Dendritic cell treated with granulocyte-macrophage colony-stimulating factor and Interleukin-4, amounts not matched to agents 40 ng/mL and 50 ng/mL, for 4 days (primary cell): ENCODE results near the gene TCF19.
A peak's percentile ranks its signal among the peaks of the same experiment; 100 is the strongest.

Experiments
- H3K27ac Mint-ChIP-seq: one replicate; pipeline ENCODE4 v1.8.0; 2022; ENCODE audit warnings: mild to moderate bottlenecking, mixed read lengths
- H3K27me3 Mint-ChIP-seq: one replicate; pipeline ENCODE4 v1.8.0; 2022; ENCODE audit warnings: mild to moderate bottlenecking, mixed read lengths
- H3K36me3 Mint-ChIP-seq: one replicate; pipeline ENCODE4 v1.8.0; 2022; ENCODE audit warnings: low read depth, mixed read lengths
- H3K4me1 Mint-ChIP-seq: one replicate; pipeline ENCODE4 v1.8.0; 2022; ENCODE audit warnings: low read depth, mixed read lengths
- H3K4me3 Mint-ChIP-seq: one replicate; pipeline ENCODE4 v1.8.0; 2022; ENCODE audit warnings: mild to moderate bottlenecking, moderate library complexity, mixed read lengths
- H3K9me3 Mint-ChIP-seq: one replicate; pipeline ENCODE4 v1.8.0; 2022; ENCODE audit warnings: mixed read lengths
- intact Hi-C: fragments of 100-400 bp; cut with micrococcal nuclease; formaldehyde crosslinking; loops from one replicate; pipeline ENCODE4 v1.15.0; 2022

Gene TCF19

GRCh38 chr6:31140643-31141042 lies 17.7 kb upstream of the TCF19 start:
- no peak overlapping the region for H3K27ac Mint-ChIP-seq
- intact Hi-C loops = no loop called here
- H3K4me3 Mint-ChIP-seq = no peak overlapping the region
- H3K4me1 Mint-ChIP-seq = peaks cover 8% of the 10 kb centered on the region
- no peaks in the 10 kb centered on the region for H3K9me3 Mint-ChIP-seq
- H3K36me3 Mint-ChIP-seq = peaks cover 29% of the 10 kb centered on the region
- peaks cover 11% of the 10 kb centered on the region for H3K27me3 Mint-ChIP-seq

- peaks cover 6% of the 10 kb centered on the region for H3K4me1 Mint-ChIP-seq
- H3K27me3 Mint-ChIP-seq = peaks cover 11% of the 10 kb centered on the region
- H3K9me3 Mint-ChIP-seq = no peaks in the 10 kb centered on the region
- no peak overlapping the region for H3K4me3 Mint-ChIP-seq
- H3K36me3 Mint-ChIP-seq = peaks cover 32% of the 10 kb centered on the region
- no peak overlapping the region for H3K27ac Mint-ChIP-seq
- intact Hi-C loops = no loop called here
Measured at GRCh38 chr6:31142361-31142761, 16.0 kb upstream of the TCF19 start.

- no peak overlapping the region for H3K27ac Mint-ChIP-seq
- H3K36me3 Mint-ChIP-seq = peaks cover 32% of the 10 kb centered on the region
- H3K27me3 Mint-ChIP-seq = peaks cover 7% of the 10 kb centered on the region
- no peaks in the 10 kb centered on the region for H3K9me3 Mint-ChIP-seq
- intact Hi-C loops = no loop called here
- no peak overlapping the region for H3K4me3 Mint-ChIP-seq
- H3K4me1 Mint-ChIP-seq = no peaks in the 10 kb centered on the region
Measured at GRCh38 chr6:31143148-31143547, 15.2 kb upstream of the TCF19 start.

GRCh38 chr6:31144296-31144969 lies 14.0 kb upstream of the TCF19 start:
- H3K9me3 Mint-ChIP-seq = no peaks in the 10 kb centered on the region
- no peak overlapping the region for H3K27ac Mint-ChIP-seq
- no peaks in the 10 kb centered on the region for H3K27me3 Mint-ChIP-seq
- H3K36me3 Mint-ChIP-seq = peaks cover 41% of the 10 kb centered on the region
- intact Hi-C loops = no loop called here
- H3K4me1 Mint-ChIP-seq = no peaks in the 10 kb centered on the region
- no peak overlapping the region for H3K4me3 Mint-ChIP-seq

GRCh38 chr6:31144970-31145340 lies 13.4 kb upstream of the TCF19 start:
- H3K27ac Mint-ChIP-seq = no peak overlapping the region
- H3K36me3 Mint-ChIP-seq = peaks cover 46% of the 10 kb centered on the region
- H3K9me3 Mint-ChIP-seq = no peaks in the 10 kb centered on the region
- no peaks in the 10 kb centered on the region for H3K4me1 Mint-ChIP-seq
- no peak overlapping the region for H3K4me3 Mint-ChIP-seq
- intact Hi-C loops = no loop called here
- H3K27me3 Mint-ChIP-seq = no peaks in the 10 kb centered on the region

GRCh38 chr6:31145386-31145785 lies 13.0 kb upstream of the TCF19 start:
- no peaks in the 10 kb centered on the region for H3K9me3 Mint-ChIP-seq
- peaks cover 50% of the 10 kb centered on the region for H3K36me3 Mint-ChIP-seq
- no peak overlapping the region for H3K4me3 Mint-ChIP-seq
- H3K27ac Mint-ChIP-seq = no peak overlapping the region
- intact Hi-C loops = no loop called here
- no peaks in the 10 kb centered on the region for H3K27me3 Mint-ChIP-seq
- no peaks in the 10 kb centered on the region for H3K4me1 Mint-ChIP-seq

GRCh38 chr6:31149827-31150447 lies 8.5 kb upstream of the TCF19 start:
- H3K4me3 Mint-ChIP-seq = no peak overlapping the region

GRCh38 chr6:31152781-31153180 lies 5.6 kb upstream of the TCF19 start:
- H3K4me3 Mint-ChIP-seq = no peak overlapping the region
- H3K27me3 Mint-ChIP-seq = no peaks in the 10 kb centered on the region
- intact Hi-C loops = no loop called here
- no peaks in the 10 kb centered on the region for H3K9me3 Mint-ChIP-seq
- H3K36me3 Mint-ChIP-seq = peaks cover 46% of the 10 kb centered on the region
- H3K4me1 Mint-ChIP-seq = peaks cover 10% of the 10 kb centered on the region
- no peak overlapping the region for H3K27ac Mint-ChIP-seq

More at GRCh38 chr6:31149827-31150447, 8.5 kb upstream of the TCF19 start:
- H3K27me3 Mint-ChIP-seq = no peaks in the 10 kb centered on the region
- H3K4me1 Mint-ChIP-seq = no peaks in the 10 kb centered on the region
- intact Hi-C loops = no loop called here
- H3K27ac Mint-ChIP-seq = no peak overlapping the region
- no peaks in the 10 kb centered on the region for H3K9me3 Mint-ChIP-seq
- H3K36me3 Mint-ChIP-seq = peaks cover 49% of the 10 kb centered on the region

- H3K4me3 Mint-ChIP-seq = no peak overlapping the region
- H3K27me3 Mint-ChIP-seq = no peaks in the 10 kb centered on the region
- intact Hi-C loops = no loop called here
- H3K27ac Mint-ChIP-seq = no peak overlapping the region
- peaks cover 37% of the 10 kb centered on the region for H3K36me3 Mint-ChIP-seq
- no peaks in the 10 kb centered on the region for H3K9me3 Mint-ChIP-seq
- H3K4me1 Mint-ChIP-seq = peaks cover 22% of the 10 kb centered on the region
Measured at GRCh38 chr6:31154436-31154835, 4.0 kb upstream of the TCF19 start.

GRCh38 chr6:31156641-31157040 lies 1.7 kb upstream of the TCF19 start:
- Mint-ChIP-seq H3K27ac (no peak overlapping the region), H3K36me3 (peaks cover 15% of the 10 kb centered on the region), H3K27me3 (no peaks in the 10 kb centered on the region), H3K4me3 (no peak overlapping the region), H3K9me3 (no peaks in the 10 kb centered on the region), H3K4me1 (peaks cover 26% of the 10 kb centered on the region)
- intact Hi-C loops = no loop called here

GRCh38 chr6:31157513-31158139 lies 763 bp upstream of the TCF19 start, which contains the start of gene CCHCR1:
TSS of gene CCHCR1 (minus strand) at chr6:31157802. CDS start at chr6:31157600, 202 bp downstream.
- H3K9me3 Mint-ChIP-seq = no peaks in the 10 kb centered on the region

GRCh38 chr6:31158863-31159855 lies 770 bp downstream of the TCF19 start:
- Mint-ChIP-seq H3K27me3 (no peaks in the 10 kb centered on the region), H3K9me3 (no peaks in the 10 kb centered on the region)
- intact Hi-C loops = no loop called here

More at GRCh38 chr6:31157513-31158139, 763 bp upstream of the TCF19 start, which contains the start of gene CCHCR1:
- Mint-ChIP-seq H3K27ac (peak within 1 kb of the TSS; percentile 77), H3K27me3 (no peaks in the 10 kb centered on the region), H3K36me3 (peaks cover 15% of the 10 kb centered on the region), H3K4me3 (peak within 1 kb of the TSS; percentile 84), H3K4me1 (peaks cover 26% of the 10 kb centered on the region)
- intact Hi-C loops = no loop called here

GRCh38 chr6:31161216-31162126 lies 3.1 kb downstream of the TCF19 start:
- Mint-ChIP-seq H3K27me3 (no peaks in the 10 kb centered on the region), H3K36me3 (no peaks in the 10 kb centered on the region), H3K27ac (no peak overlapping the region), H3K4me3 (no peak overlapping the region), H3K9me3 (no peaks in the 10 kb centered on the region), H3K4me1 (peaks cover 26% of the 10 kb centered on the region)
- intact Hi-C loops = no loop called here

More at GRCh38 chr6:31158863-31159855, 770 bp downstream of the TCF19 start:
- peak overlapping the region; percentile 84 for H3K4me3 Mint-ChIP-seq
- peaks cover 26% of the 10 kb centered on the region for H3K4me1 Mint-ChIP-seq
- H3K27ac Mint-ChIP-seq = peak overlapping the region; percentile 77
- peaks cover 14% of the 10 kb centered on the region for H3K36me3 Mint-ChIP-seq
